Cardiac muscle cell (in vitro differentiated cells and primary cell): ENCODE results near the gene ANO10. TPM values are rescaled to one million over a fixed set of nuclear protein-coding genes. Genes with fewer than 3 reads are reported as not detected.
A peak's percentile ranks its signal among the peaks of the same experiment; 100 is the strongest.

Source experiments
- DNase-seq, 2 donors: peaks; one replicate each; pipeline versions ENCODE4 v3.0.0 to v3.0.0-alpha.2; 2010 to 2017; ENCODE audit warnings: low read depth in 1 of 2, low spot score in 1 of 2
- H3K27ac ChIP-seq: fragments of 200-600 bp; sonication (generic); 2 replicates; pipeline ENCODE4 v1.5.1; 2016
- H3K27me3 ChIP-seq: fragments of 200-600 bp; sonication (generic); 2 replicates; pipeline ENCODE4 v1.6.0; 2016; ENCODE audit warnings: control low read depth
- H3K36me3 ChIP-seq: fragments of 200-600 bp; sonication (generic); 2 replicates; pipeline ENCODE4 v1.5.1; 2016; ENCODE audit warnings: control low read depth
- H3K4me1 ChIP-seq: fragments of 200-600 bp; sonication (generic); 2 replicates; pipeline ENCODE4 v1.8.1; 2017; ENCODE audit warnings: low read depth, mild to moderate bottlenecking, mixed run types
- H3K4me3 ChIP-seq: fragments of 200-600 bp; sonication (generic); 2 replicates; pipeline ENCODE4 v1.5.1; 2016; ENCODE audit warnings: mild to moderate bottlenecking
- H3K9me3 ChIP-seq: fragments of 200-600 bp; sonication (generic); 2 replicates; pipeline ENCODE4 v1.5.1; 2017; ENCODE audit warnings: low read depth, mild to moderate bottlenecking, control low read depth
- polyA plus RNA-seq: library from polyadenylated mRNA; unstranded; fragments of >200 nt; fragmentation: Nextera tagmentation; extraction: Ambion mirVana; gene quantifications from 2 replicates; pipeline ENCODE4 v1.2.1, GENCODE V29; 2016
- total RNA-seq: library from RNA; depleted of rRNA; stranded (reverse); fragments of >200 nt; gene quantifications from 2 replicates; pipeline ENCODE4 v1.2.3, GENCODE V29; 2016
- TF ChIP-seq, protein P1 (sequence below): IDR thresholded peaks from 2 replicates; pipeline ENCODE4 v1.5.1; 2012; ENCODE audit warnings: low read depth, mild to moderate bottlenecking, low read length

Gene ANO10
- total and polyA plus RNA-seq, 2 experiments from 2014 or later, result 15.0 to 36.6 TPM

DNA sequence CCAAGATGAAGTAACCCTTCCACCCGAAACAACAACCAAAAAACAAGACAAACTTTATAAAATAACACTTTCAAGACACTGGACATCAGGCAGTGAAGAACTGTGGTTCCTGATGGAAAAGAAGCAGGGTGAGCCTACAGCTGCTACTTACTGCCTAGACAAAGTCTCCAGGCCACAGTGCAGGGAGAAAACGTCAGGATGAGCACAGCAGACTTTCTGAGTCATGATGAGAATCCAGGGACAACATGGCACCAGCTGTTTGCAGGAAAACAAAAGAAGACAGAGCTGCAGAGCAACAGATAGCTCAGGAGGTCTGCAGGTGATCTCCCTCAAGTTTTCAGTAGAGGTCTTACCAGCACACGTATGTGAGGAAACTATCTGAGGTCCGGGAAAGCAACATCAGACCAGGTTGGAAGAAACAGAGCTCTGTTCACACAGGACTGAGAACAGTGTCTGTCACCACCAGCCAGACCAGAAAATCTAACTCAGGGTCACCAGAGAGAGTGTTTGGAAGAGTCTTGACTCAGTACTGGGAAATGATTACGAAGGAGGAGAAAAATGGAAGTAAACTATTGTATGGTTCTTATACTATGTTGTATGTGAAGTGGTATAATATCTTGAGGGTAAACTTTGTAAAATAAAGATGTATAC lies 108.9 kb downstream of the ANO10 start:
- TF ChIP-seq, protein P1, sequence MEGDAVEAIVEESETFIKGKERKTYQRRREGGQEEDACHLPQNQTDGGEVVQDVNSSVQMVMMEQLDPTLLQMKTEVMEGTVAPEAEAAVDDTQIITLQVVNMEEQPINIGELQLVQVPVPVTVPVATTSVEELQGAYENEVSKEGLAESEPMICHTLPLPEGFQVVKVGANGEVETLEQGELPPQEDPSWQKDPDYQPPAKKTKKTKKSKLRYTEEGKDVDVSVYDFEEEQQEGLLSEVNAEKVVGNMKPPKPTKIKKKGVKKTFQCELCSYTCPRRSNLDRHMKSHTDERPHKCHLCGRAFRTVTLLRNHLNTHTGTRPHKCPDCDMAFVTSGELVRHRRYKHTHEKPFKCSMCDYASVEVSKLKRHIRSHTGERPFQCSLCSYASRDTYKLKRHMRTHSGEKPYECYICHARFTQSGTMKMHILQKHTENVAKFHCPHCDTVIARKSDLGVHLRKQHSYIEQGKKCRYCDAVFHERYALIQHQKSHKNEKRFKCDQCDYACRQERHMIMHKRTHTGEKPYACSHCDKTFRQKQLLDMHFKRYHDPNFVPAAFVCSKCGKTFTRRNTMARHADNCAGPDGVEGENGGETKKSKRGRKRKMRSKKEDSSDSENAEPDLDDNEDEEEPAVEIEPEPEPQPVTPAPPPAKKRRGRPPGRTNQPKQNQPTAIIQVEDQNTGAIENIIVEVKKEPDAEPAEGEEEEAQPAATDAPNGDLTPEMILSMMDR, result no peak
- Histone ChIP-seq H3K36me3 (no peaks in the 10 kb centered on the region), H3K27ac (no peak overlapping the region), H3K4me1 (no peaks in the 10 kb centered on the region), H3K4me3 (no peak overlapping the region), H3K27me3 (no peaks in the 10 kb centered on the region), H3K9me3 (no peaks in the 10 kb centered on the region)
- DNase-seq, result no peak

DNA sequence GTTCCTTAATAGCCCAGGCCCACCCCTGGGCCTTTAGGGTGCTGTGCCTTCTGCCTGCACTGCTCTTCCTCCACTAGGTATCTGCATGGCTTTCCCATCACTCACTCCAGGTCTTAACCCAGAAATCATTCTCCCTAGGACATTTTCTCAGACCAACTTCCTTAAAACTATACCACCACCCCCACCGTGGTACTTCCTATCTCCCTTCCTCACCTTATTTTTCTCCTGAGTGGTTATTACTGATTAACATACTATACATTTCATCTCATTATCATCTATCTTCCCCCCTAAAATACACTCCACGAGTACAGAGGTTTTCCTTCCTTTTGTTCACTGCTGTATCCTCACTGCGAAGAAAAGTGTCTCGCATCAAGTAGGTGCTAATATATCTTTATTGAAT lies 115.2 kb downstream of the ANO10 start:
- H3K4me3 ChIP-seq, result no peak overlapping the region
- H3K27me3 ChIP-seq, result no peaks in the 10 kb centered on the region
- no peaks in the 10 kb centered on the region for H3K4me1 ChIP-seq
- TF ChIP-seq, protein P1, result no peak
- no peak for DNase-seq
- H3K9me3 ChIP-seq, result no peaks in the 10 kb centered on the region
- no peaks in the 10 kb centered on the region for H3K36me3 ChIP-seq
- H3K27ac ChIP-seq, result no peak overlapping the region

DNA sequence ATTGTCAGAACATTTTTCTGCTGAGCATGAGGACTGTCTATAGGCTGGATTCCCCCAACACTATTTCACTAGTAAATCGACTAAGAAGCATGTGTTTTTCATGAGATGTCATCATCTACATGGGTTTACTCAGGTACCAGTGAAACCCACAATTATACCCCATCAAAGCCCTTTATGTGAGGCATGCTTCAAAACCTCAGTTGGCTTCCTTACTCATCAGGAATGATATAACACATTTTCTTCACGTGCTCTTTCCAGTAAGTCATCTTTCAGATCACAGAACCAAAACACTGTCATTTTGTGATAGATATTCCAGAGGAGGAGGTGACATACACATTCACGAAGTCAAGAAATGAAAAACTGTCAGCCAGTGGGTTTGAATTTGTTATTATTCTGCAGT lies 116.5 kb downstream of the ANO10 start:
- H3K27ac ChIP-seq, result no peak overlapping the region
- no peaks in the 10 kb centered on the region for H3K27me3 ChIP-seq
- DNase-seq, result no peak
- no peaks in the 10 kb centered on the region for H3K36me3 ChIP-seq
- no peaks in the 10 kb centered on the region for H3K4me1 ChIP-seq
- H3K9me3 ChIP-seq, result no peaks in the 10 kb centered on the region
- TF ChIP-seq, protein P1, result no peak
- H3K4me3 ChIP-seq, result no peak overlapping the region

DNA sequence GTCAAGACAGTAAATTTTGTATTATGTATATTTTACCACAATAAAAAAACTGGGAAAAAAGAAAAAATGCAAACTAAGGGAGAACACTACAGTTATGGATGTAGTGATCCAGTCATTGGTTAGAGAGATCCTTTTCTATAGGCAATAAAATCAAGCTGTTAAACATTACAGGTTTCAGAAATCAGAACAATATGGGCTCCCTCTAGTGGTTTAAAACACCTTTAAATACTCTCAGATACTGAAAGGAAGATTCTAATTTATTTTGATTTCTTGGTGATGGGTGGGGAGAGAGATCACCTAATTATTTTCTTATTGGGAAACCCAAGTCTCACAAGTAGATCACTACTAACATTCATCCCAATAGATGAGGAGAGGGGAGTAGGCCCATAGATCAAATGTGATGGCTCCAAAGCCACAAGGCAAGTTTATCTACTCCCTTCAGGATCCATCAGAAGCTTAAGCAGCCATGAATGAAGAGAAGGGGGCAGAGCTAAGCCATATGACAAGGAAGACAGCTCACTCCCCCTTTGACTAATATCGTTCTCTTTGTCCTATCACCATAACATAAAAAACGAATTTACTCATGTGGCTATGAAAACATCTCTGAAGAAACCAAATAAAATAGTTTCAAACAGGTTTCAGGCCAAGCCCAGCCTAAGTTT lies 118.6 kb downstream of the ANO10 start:
- H3K4me3 ChIP-seq, result no peak overlapping the region
- no peaks in the 10 kb centered on the region for H3K36me3 ChIP-seq
- no peaks in the 10 kb centered on the region for H3K9me3 ChIP-seq
- H3K27ac ChIP-seq, result no peak overlapping the region
- peak; percentile 40 to 58 for DNase-seq
- H3K4me1 ChIP-seq, result no peaks in the 10 kb centered on the region
- TF ChIP-seq, protein P1, result peak; percentile 52
- no peaks in the 10 kb centered on the region for H3K27me3 ChIP-seq

DNA sequence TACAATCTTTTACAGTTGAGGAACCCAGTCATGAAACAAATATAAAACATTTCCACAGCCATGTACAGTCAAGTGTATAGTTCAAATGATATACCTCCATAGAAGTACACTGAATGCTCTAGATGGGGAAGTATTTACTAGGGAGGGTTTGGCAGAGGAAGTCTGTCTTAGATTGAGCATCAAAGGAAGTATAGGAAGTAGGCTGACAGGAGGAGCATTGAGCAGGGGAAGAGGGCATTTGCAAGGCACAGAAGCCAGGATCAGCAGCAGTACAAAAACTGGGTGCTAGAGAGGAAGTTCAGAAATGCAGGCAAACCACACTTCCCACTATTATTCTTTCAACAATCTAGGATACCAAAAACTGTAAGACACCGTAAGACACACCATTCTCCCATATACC lies 122.6 kb downstream of the ANO10 start:
- DNase-seq, result no peak
- Histone ChIP-seq H3K9me3 (no peaks in the 10 kb centered on the region), H3K4me1 (no peaks in the 10 kb centered on the region), H3K27me3 (no peaks in the 10 kb centered on the region), H3K27ac (no peak overlapping the region), H3K36me3 (no peaks in the 10 kb centered on the region), H3K4me3 (no peak overlapping the region)
- TF ChIP-seq, protein P1, result no peak
